ENCODE measurements around the gene AGBL4. TPM values are rescaled to one million over a fixed set of nuclear protein-coding genes. Genes with fewer than 3 reads are reported as not detected.
"Not testable (repeated sequence)": the region's sequence is repeated elsewhere in the genome, so short reads cannot be mapped to it uniquely, and the experiment has no call there.

AGBL4 gene
- total RNA-seq, 1 donor from 2014 or later: not detected

- Histone ChIP-seq H3K9me3 (no peaks in the 10 kb centered on the region), H3K27me3 (peaks cover 3% of the 10 kb centered on the region), H3K4me3 (no peak overlapping the region), H3K36me3 (no peaks in the 10 kb centered on the region), H3K4me1 (no peaks in the 10 kb centered on the region), H3K27ac (no peak overlapping the region)
- DNase-seq (no peak), ATAC-seq (no peak)
- intact Hi-C loops (cut with DNase I): no loop called here
- no peak for TF ChIP-seq CTCF (IDR thresholded peaks at IDR 0.05)
Observed at GRCh38 chr1:50038237-50038809, 14.6 kb upstream of the AGBL4 start.

GRCh38 chr1:50027794-50028193 lies 4.0 kb upstream of the AGBL4 start:
- Histone ChIP-seq H3K4me1 (no peaks in the 10 kb centered on the region), H3K9me3 (no peaks in the 10 kb centered on the region), H3K27me3 (no peaks in the 10 kb centered on the region), H3K4me3 (no peak overlapping the region), H3K27ac (no peak overlapping the region), H3K36me3 (no peaks in the 10 kb centered on the region)
- ATAC-seq: no peak
- TF ChIP-seq CTCF (IDR thresholded peaks at IDR 0.05): no peak
- intact Hi-C loops (cut with DNase I): no loop called here
- DNase-seq: no peak

GRCh38 chr1:49995734-49996133 lies 28.0 kb downstream of the AGBL4 start:
- Histone ChIP-seq H3K27me3 (no peaks in the 10 kb centered on the region), H3K4me1 (no peaks in the 10 kb centered on the region), H3K36me3 (no peaks in the 10 kb centered on the region), H3K9me3 (no peaks in the 10 kb centered on the region), H3K27ac (no peak overlapping the region), H3K4me3 (no peak overlapping the region)
- DNase-seq (no peak), ATAC-seq (no peak)
- TF ChIP-seq CTCF (IDR thresholded peaks at IDR 0.05): no peak
- intact Hi-C loops (cut with DNase I): no loop called here

- ATAC-seq (no peak), DNase-seq (no peak)
- Histone ChIP-seq H3K4me1 (no peaks in the 10 kb centered on the region), H3K9me3 (no peaks in the 10 kb centered on the region), H3K4me3 (no peak overlapping the region), H3K27ac (no peak overlapping the region), H3K36me3 (no peaks in the 10 kb centered on the region), H3K27me3 (no peaks in the 10 kb centered on the region)
- intact Hi-C loops (cut with DNase I): no loop called here
- TF ChIP-seq CTCF (IDR thresholded peaks at IDR 0.05): no peak
Observed at GRCh38 chr1:49971088-49971487, 52.7 kb downstream of the AGBL4 start.

GRCh38 chr1:49951385-49951784 lies 72.4 kb downstream of the AGBL4 start:
- DNase-seq (no peak), ATAC-seq (no peak)
- H3K27me3 ChIP-seq: no peaks in the 10 kb centered on the region
- TF ChIP-seq CTCF (IDR thresholded peaks at IDR 0.05): no peak
- no peaks in the 10 kb centered on the region for H3K4me1 ChIP-seq
- no peaks in the 10 kb centered on the region for H3K36me3 ChIP-seq
- H3K4me3 ChIP-seq: no peak overlapping the region
- no peak overlapping the region for H3K27ac ChIP-seq
- H3K9me3 ChIP-seq: no peaks in the 10 kb centered on the region
- intact Hi-C loops (cut with DNase I): no loop called here

- H3K36me3 ChIP-seq; H3K9me3 ChIP-seq; H3K4me1 ChIP-seq; H3K27me3 ChIP-seq; intact Hi-C loops (cut with DNase I); H3K27ac ChIP-seq; H3K4me3 ChIP-seq; DNase-seq; ATAC-seq: not testable (repeated sequence)
Observed at GRCh38 chr1:49915301-49915700, 108.5 kb downstream of the AGBL4 start.

Measured in upper lobe of right lung (tissue), 1 donor.